K562 (cell line): ENCODE results near the gene FRMD1. TPM values are rescaled to one million over a fixed set of nuclear protein-coding genes. Genes with fewer than 3 reads are reported as not detected.

Experiments used
- ATAC-seq: fragments of 200-7000 bp; cut with Tn5 transposase; 3 replicates; pipeline ENCODE4 v1.9.1; 2020; ENCODE audit warnings: moderate library complexity
- BruUV-seq: library from RNA; stranded (reverse); fragments of 400-500 nt; replicated peaks from 2 replicates; lab custom pipeline; 2021; lab: Mats Ljungman, UMichigan
- CTCF ChIA-PET: fragments of 300-600 bp; formaldehyde crosslinking; extraction: SDS; loops from one replicate; lab custom pipeline; 2021; ENCODE audit warnings: low intra/inter-chr PET ratio; lab: Yijun Ruan, JAX
- POLR2A ChIA-PET: fragments of 300-600, 350-650 bp; sonication (Branson Sonifier 250); formaldehyde crosslinking; extraction: SDS; loops from one replicate; lab custom pipeline; 2021; ENCODE audit warnings: antibody characterized with exemption, inconsistent platforms; lab: Yijun Ruan, JAX
- DNase-seq, 4 experiments: peaks; one replicate each; pipeline versions ENCODE4 v3.0.0 to v3.0.0-alpha.2; 2011 to 2018; ENCODE audit warnings: low spot score in 3 of 4, mixed read lengths in 3 of 4; ENCODE audit errors: extremely low read depth in 1 of 4
- FAIRE-seq: peaks from 2 replicates; lab custom pipeline; 2011; peaks lifted over from hg19 to GRCh38; lab: Jason Lieb, UNC
- H2AFZ ChIP-seq: 2 replicates; pipeline ENCODE4 v1.6.0; 2011; ENCODE audit warnings: low read depth, low read length, control low read depth, inconsistent platforms
- H3K27ac ChIP-seq: fragments of 200-600 bp; 3 replicates; pipeline ENCODE4 v1.8.0; 2011; ENCODE audit warnings: low read depth, mild to moderate bottlenecking, control low read depth, inconsistent platforms, low read length, moderate library complexity, mixed read lengths; ENCODE audit errors: extremely low read depth
- H3K27me3 ChIP-seq, 2 experiments: fragments of 300-600 bp in 1 of 2; 2 replicates in 1 of 2; 3 replicates in 1 of 2; pipeline versions ENCODE4 v1.6.0 to v1.8.0; 2011; ENCODE audit warnings: inconsistent platforms in 2 of 2, low read length in 2 of 2, mild to moderate bottlenecking in 1 of 2, mixed read lengths in 1 of 2, moderate library complexity in 1 of 2; ENCODE audit not compliant: control insufficient read depth in 2 of 2, insufficient read depth in 2 of 2
- H3K36me3 ChIP-seq: fragments of 300-600 bp; 3 replicates; pipeline ENCODE4 v1.8.0; 2011; ENCODE audit warnings: mild to moderate bottlenecking, low read length, inconsistent platforms; ENCODE audit not compliant: control insufficient read depth, insufficient read depth
- H3K4me1 ChIP-seq, 2 experiments: fragments of 200-600 bp in 1 of 2; replicated peaks in 1 of 2; 2 replicates in 1 of 2; 3 replicates in 1 of 2; pipeline versions ENCODE4 v1.5.1 to v1.8.0; 2011; ENCODE audit warnings: inconsistent platforms in 2 of 2, low read length in 2 of 2, mild to moderate bottlenecking in 1 of 2, mixed read lengths in 1 of 2, moderate library complexity in 1 of 2; ENCODE audit not compliant: control insufficient read depth in 2 of 2, insufficient read depth in 2 of 2
- H3K4me2 ChIP-seq: 2 replicates; pipeline ENCODE4 v1.6.1; 2011; ENCODE audit warnings: low read length, control low read depth, inconsistent platforms, mixed read lengths; ENCODE audit not compliant: insufficient read depth
- H3K4me3 ChIP-seq: fragments of 200-600 bp; sonication (generic), shearing (Covaris generic); 2 replicates; pipeline ENCODE4 v1.5.1; 2016; ENCODE audit warnings: control low read depth, inconsistent platforms
- H3K79me2 ChIP-seq: fragments of 200-600 bp; 3 replicates; pipeline ENCODE4 v1.8.0; 2011; ENCODE audit warnings: low read length, inconsistent platforms; ENCODE audit not compliant: control insufficient read depth, insufficient read depth
- H3K9ac ChIP-seq, 2 experiments: 2 replicates each; pipeline versions ENCODE4 v1.6.0 to v1.6.1; 2011; ENCODE audit warnings: low read depth in 2 of 2, low read length in 2 of 2, control low read depth in 1 of 2, inconsistent platforms in 1 of 2, mild to moderate bottlenecking in 1 of 2, mixed read lengths in 1 of 2; ENCODE audit not compliant: insufficient read depth in 1 of 2
- H3K9me1 ChIP-seq: one replicate; pipeline ENCODE4 v1.6.0; 2011; ENCODE audit warnings: inconsistent platforms, mild to moderate bottlenecking, low read length, moderate library complexity; ENCODE audit not compliant: control insufficient read depth, insufficient read depth
- H3K9me3 ChIP-seq: replicated peaks from 2 replicates; pipeline ENCODE4 v1.5.1; 2011; ENCODE audit warnings: low read depth, low read length, inconsistent platforms; ENCODE audit not compliant: control insufficient read depth, insufficient read depth
- H4K20me1 ChIP-seq: replicated peaks from 2 replicates; pipeline ENCODE4 v1.6.1; 2011; ENCODE audit warnings: low read length, inconsistent platforms, mixed read lengths; ENCODE audit not compliant: control insufficient read depth, insufficient read depth
- EZH2 ChIP-seq: IDR thresholded peaks from 2 replicates; pipeline ENCODE4 v1.6.1; 2012; ENCODE audit warnings: low read depth, mild to moderate bottlenecking, inconsistent platforms, low read length, borderline replicate concordance
- GTF2E2 ChIP-seq: fragments of 200-800 bp; sonication (Bioruptor generic); IDR thresholded peaks from 2 replicates; pipeline ENCODE4 v1.6.1; 2016; ENCODE audit warnings: missing genetic modification characterization, missing compliant biosample characterization
- SPI1 ChIP-seq: IDR thresholded peaks from 2 replicates; pipeline ENCODE4 v1.6.1; 2011; ENCODE audit warnings: low read depth, low read length, control low read depth, borderline replicate concordance
- WGBS: fragments of 100-300 bp; shearing (Covaris generic); methylation state at CpG from one replicate; pipeline ENCODE4 v1.1.6; 2016; ENCODE audit warnings: low coverage, mixed read lengths; ENCODE audit not compliant: insufficient coverage; ENCODE audit errors: missing lambda C conversion rate; 5-methylcytosine and 5-hydroxymethylcytosine counted together
- in situ Hi-C: fragments of 300-500 bp; cut with MboI; formaldehyde crosslinking; loops from 4 replicates; pipeline ENCODE4 v1.15.0; 2018; ENCODE audit warnings: inconsistent platforms, mixed read lengths
- intact Hi-C: fragments of 100-400 bp; cut with micrococcal nuclease; formaldehyde crosslinking; loops from 2 replicates; pipeline ENCODE4 v1.14.2; 2022
- polyA plus RNA-seq, 8 experiments: library from polyadenylated mRNA; depleted of rRNA in 4 of 8; stranded (reverse) in 5 of 8; unstranded in 3 of 8; fragments of >200 nt; fragmentation: Nextera tagmentation in 2 of 8; fragmentation: Illumina TruSeq in 1 of 8; extraction: Ambion mirVana in 2 of 8; extraction: Trizol in 1 of 8; gene quantifications; 2 replicates each; pipeline versions ENCODE4 v1.2.1 to v1.2.3, GENCODE V29; 2011 to 2014; ENCODE audit warnings: inconsistent platforms in 1 of 8, missing spikeins in 1 of 8
- total RNA-seq, 7 experiments: library from RNA; depleted of rRNA in 6 of 7; stranded (reverse); fragments of >200 nt in 6 of 7; fragmentation: Illumina TruSeq in 2 of 7; extraction: Trizol in 2 of 7; gene quantifications; 2 replicates each; pipeline versions ENCODE4 v1.2.1 to v1.2.3, GENCODE V29; 2011 to 2021; ENCODE audit warnings: low replicate concordance in 1 of 7

FRMD1 gene
- total and polyA plus RNA-seq, 9 of the 15 experiments (the other 6 are each of a cell fraction or from before 2014, with no cell fraction given): 0.01 to 0.04 (median 0.01) TPM; not detected in 6

DNA sequence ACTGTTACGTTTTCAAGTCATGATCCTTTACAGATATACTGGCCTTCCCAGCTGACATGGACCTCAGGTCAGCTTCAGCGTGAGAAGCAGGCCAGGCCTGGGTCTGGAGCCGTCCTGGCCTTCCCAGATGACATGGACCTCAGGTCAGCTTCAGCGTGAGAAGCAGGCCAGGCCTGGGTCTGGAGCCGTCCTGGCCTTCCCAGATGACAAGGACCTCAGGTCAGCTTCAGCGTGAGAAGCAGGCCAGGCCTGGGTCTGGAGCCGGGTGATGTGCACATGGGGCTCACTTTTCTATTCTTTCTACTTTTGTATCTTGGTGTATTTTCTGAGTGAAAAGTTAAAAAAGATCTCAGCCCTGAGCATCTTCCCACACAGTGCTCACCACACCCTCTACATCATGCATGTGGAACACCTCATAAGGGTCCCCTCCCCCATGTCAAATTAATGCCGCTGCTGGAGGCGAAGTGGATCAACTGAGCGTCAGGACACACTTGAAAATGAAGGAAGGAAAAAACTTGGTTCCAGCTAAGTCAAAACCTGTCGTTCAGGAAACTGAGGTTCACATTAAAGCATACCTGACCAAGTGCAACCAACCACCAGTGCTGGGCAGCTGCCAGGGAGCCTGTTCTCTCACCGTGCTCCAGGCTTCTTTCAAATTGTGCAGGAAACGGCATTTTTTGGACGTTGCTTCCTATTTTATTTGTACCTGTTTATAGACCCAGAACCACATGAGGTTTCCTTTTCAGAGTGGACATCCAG is 49.4 kb downstream of the FRMD1 start:
- H3K36me3 ChIP-seq: no peaks in the 10 kb centered on the region
- H3K9me1 ChIP-seq: no peaks in the 10 kb centered on the region
- ATAC-seq (peak; percentile 44; the same call in 2 of the 3 replicates), FAIRE-seq (no peak), DNase-seq (no peak)
- H2AFZ ChIP-seq: no peak overlapping the region
- H3K27me3 ChIP-seq: peaks cover 29 to 57% of the 10 kb centered on the region in 2 experiments
- WGBS: 27% methylated on average over 14 of the region's 14 CpGs
- H3K9me3 ChIP-seq: no peaks in the 10 kb centered on the region
- no peak overlapping the region for H3K27ac ChIP-seq
- POLR2A ChIA-PET: interaction anchor here (1.1 kb wide), 1 partner anchor 515 kb away, joined by 3 read pairs; no protein-coding TSS in a partner anchor
- no TSS peak for BruUV-seq
- H3K4me3 ChIP-seq: no peak overlapping the region
- H3K9ac ChIP-seq: no peak overlapping the region
- no peak for TF ChIP-seq EZH2
- no peak overlapping the region for H3K4me2 ChIP-seq
- in situ Hi-C loops: no loop called here
- CTCF ChIA-PET: no interaction called here
- intact Hi-C loops: no loop called here
- no peaks in the 10 kb centered on the region for H3K79me2 ChIP-seq
- no peaks in the 10 kb centered on the region for H4K20me1 ChIP-seq
- H3K4me1 ChIP-seq: peaks cover 0 to 9% of the 10 kb centered on the region in 2 experiments; a peak in 4 of 5 replicates

- no peak for DNase-seq
- 9% methylated on average over 9 of the region's 9 CpGs for WGBS
- ChIA-PET CTCF (no interaction called here), POLR2A (no interaction called here)
- Histone ChIP-seq H4K20me1 (no peaks in the 10 kb centered on the region), H3K4me2 (no peak overlapping the region), H3K79me2 (no peaks in the 10 kb centered on the region), H3K36me3 (no peaks in the 10 kb centered on the region), H3K4me3 (no peak overlapping the region), H3K9ac (no peak overlapping the region), H3K27ac (no peak overlapping the region), H3K9me1 (no peaks in the 10 kb centered on the region), H3K27me3 (peaks cover 29 to 58% of the 10 kb centered on the region in 2 experiments), H2AFZ (no peak overlapping the region), H3K9me3 (no peaks in the 10 kb centered on the region), H3K4me1 (peaks cover 0 to 9% of the 10 kb centered on the region in 2 experiments; a peak in 4 of 5 replicates)
- in situ Hi-C loops (no loop called here), intact Hi-C loops (no loop called here)
- no peak for ATAC-seq
- no TSS peak for BruUV-seq
- TF ChIP-seq GTF2E2 (no peak), SPI1 (peak; percentile 39; the same call in 1 of the 2 replicates)
- no peak for FAIRE-seq
Observed at GRCh38 chr6:168028181-168028580, 50.8 kb downstream of the FRMD1 start.
